Stomach (tissue), 4 donors: ENCODE measurements around the gene GFM1.

ENCODE experiments used
- POLR2A ChIP-seq, 4 donors: fragments of 450-650 bp; IDR thresholded peaks; one replicate each; pipeline ENCODE4 v1.6.1; 2016; ENCODE audit warnings: antibody characterized with exemption in 4 of 4, control low read depth in 2 of 4, mild to moderate bottlenecking in 1 of 4, moderate library complexity in 1 of 4
- POLR2AphosphoS5 ChIP-seq, 3 donors: sonication (generic); formaldehyde crosslinking; IDR thresholded peaks; one replicate each; pipeline ENCODE4 v1.6.1; 2016; ENCODE audit warnings: antibody characterized with exemption in 3 of 3
- TF ChIP-seq, protein P1 (sequence below), 7 experiments: fragments of 450-650 bp in 4 of 7; fragments of 200-600 bp in 3 of 7; sonication (generic) in 3 of 7; IDR thresholded peaks; one replicate each; pipeline ENCODE4 v1.5.1; 2016 to 2019; ENCODE audit warnings: antibody characterized with exemption in 7 of 7, control low read depth in 2 of 7, mild to moderate bottlenecking in 1 of 7

DNA sequence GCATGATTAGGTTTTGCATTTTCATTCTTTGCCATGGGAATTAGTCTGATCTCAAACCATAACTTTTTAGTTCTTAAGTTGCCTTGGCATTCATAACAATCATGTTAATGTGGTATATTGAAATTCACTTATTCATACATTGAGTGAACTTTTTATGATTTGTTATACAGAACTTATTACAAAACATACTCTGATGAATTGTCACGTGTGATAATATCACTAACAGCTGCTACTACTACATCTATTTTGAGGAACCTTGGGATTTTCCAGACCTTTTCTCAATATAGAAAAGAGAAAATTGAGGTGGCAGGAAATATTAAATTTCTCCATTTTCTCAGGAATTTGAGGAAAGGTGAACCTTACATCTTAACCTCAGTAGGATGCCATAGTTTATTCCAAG, 18.9 kb downstream of the GFM1 start:
- TF ChIP-seq, protein P1, sequence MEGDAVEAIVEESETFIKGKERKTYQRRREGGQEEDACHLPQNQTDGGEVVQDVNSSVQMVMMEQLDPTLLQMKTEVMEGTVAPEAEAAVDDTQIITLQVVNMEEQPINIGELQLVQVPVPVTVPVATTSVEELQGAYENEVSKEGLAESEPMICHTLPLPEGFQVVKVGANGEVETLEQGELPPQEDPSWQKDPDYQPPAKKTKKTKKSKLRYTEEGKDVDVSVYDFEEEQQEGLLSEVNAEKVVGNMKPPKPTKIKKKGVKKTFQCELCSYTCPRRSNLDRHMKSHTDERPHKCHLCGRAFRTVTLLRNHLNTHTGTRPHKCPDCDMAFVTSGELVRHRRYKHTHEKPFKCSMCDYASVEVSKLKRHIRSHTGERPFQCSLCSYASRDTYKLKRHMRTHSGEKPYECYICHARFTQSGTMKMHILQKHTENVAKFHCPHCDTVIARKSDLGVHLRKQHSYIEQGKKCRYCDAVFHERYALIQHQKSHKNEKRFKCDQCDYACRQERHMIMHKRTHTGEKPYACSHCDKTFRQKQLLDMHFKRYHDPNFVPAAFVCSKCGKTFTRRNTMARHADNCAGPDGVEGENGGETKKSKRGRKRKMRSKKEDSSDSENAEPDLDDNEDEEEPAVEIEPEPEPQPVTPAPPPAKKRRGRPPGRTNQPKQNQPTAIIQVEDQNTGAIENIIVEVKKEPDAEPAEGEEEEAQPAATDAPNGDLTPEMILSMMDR (IDR thresholded peaks at IDR 0.05), result no peak
- no peak for TF ChIP-seq POLR2A (IDR thresholded peaks at IDR 0.05)
- TF ChIP-seq POLR2AphosphoS5 (IDR thresholded peaks at IDR 0.05), result no peak
